Hepatocyte (in vitro differentiated cells): ENCODE measurements around the gene GUF1. TPM values are rescaled to one million over a fixed set of nuclear protein-coding genes. Genes with fewer than 3 reads are reported as not detected.

Experiments used
- DNase-seq: peaks from one replicate; pipeline ENCODE4 v3.0.0-alpha.2; 2016; ENCODE audit warnings: low spot score
- H2AFZ ChIP-seq: fragments of 200-600 bp; sonication (generic); 2 replicates; pipeline ENCODE4 v1.6.0; 2016; ENCODE audit warnings: antibody characterized with exemption, mild to moderate bottlenecking
- H3K27ac ChIP-seq: fragments of 200-600 bp; sonication (generic); 2 replicates; pipeline ENCODE4 v1.5.1; 2016; ENCODE audit warnings: mild to moderate bottlenecking
- H3K27me3 ChIP-seq: fragments of 200-600 bp; sonication (generic); 2 replicates; pipeline ENCODE4 v1.6.1; 2016
- H3K36me3 ChIP-seq: fragments of 200-600 bp; sonication (generic); replicated peaks from 2 replicates; pipeline ENCODE4 v1.5.1; 2016; ENCODE audit warnings: low read depth; ENCODE audit not compliant: insufficient read depth
- H3K4me1 ChIP-seq: fragments of 200-600 bp; sonication (generic); 2 replicates; pipeline ENCODE4 v1.5.1; 2016; ENCODE audit warnings: mild to moderate bottlenecking, moderate library complexity; ENCODE audit not compliant: insufficient read depth
- H3K4me2 ChIP-seq: fragments of 200-600 bp; sonication (generic); 2 replicates; pipeline ENCODE4 v1.6.0; 2016
- H3K4me3 ChIP-seq: fragments of 200-600 bp; sonication (generic); 2 replicates; pipeline ENCODE4 v1.5.1; 2016; ENCODE audit warnings: mild to moderate bottlenecking
- H3K79me2 ChIP-seq: fragments of 200-600 bp; sonication (generic); 2 replicates; pipeline ENCODE4 v1.6.0; 2017; ENCODE audit warnings: mild to moderate bottlenecking
- H3K9me2 ChIP-seq: fragments of 200-600 bp; sonication (generic); replicated peaks from 2 replicates; pipeline ENCODE4 v1.6.0; 2017; ENCODE audit warnings: mild to moderate bottlenecking; ENCODE audit not compliant: insufficient read depth
- H3K9me3 ChIP-seq: fragments of 200-600 bp; sonication (generic); 2 replicates; pipeline ENCODE4 v1.5.1; 2016; ENCODE audit warnings: low read depth, mild to moderate bottlenecking
- H4K20me1 ChIP-seq: fragments of 200-600 bp; sonication (generic); 2 replicates; pipeline ENCODE4 v1.6.0; 2016; ENCODE audit warnings: mild to moderate bottlenecking; ENCODE audit not compliant: insufficient read depth, poor library complexity, severe bottlenecking
- EZH2phosphoT487 ChIP-seq: fragments of 200-600 bp; sonication (generic); IDR thresholded peaks from one replicate; pipeline ENCODE4 v1.6.1; 2018; ENCODE audit warnings: antibody characterized with exemption, mild to moderate bottlenecking, low read depth, moderate library complexity; ENCODE audit not compliant: unreplicated experiment, severe bottlenecking
- WGBS: methylation state at CpG from one replicate; pipeline ENCODE4 v1.1.6; 2016; ENCODE audit warnings: low lambda C conversion rate; ENCODE audit errors: missing lambda C conversion rate; 5-methylcytosine and 5-hydroxymethylcytosine counted together
- polyA plus RNA-seq: library from polyadenylated mRNA; unstranded; fragments of >200 nt; fragmentation: Nextera tagmentation; extraction: Ambion mirVana; gene quantifications from 2 replicates; pipeline ENCODE4 v1.2.1, GENCODE V29; 2016
- total RNA-seq: library from RNA; depleted of rRNA; stranded (reverse); fragments of >200 nt; gene quantifications from 2 replicates; pipeline ENCODE4 v1.2.3, GENCODE V29; 2014
- TF ChIP-seq, protein P1 (sequence below): fragments of 200-600 bp; sonication (generic); IDR thresholded peaks from 2 replicates; pipeline ENCODE4 v1.5.1; 2016; ENCODE audit warnings: antibody characterized with exemption, mild to moderate bottlenecking; ENCODE audit not compliant: poor library complexity

GUF1 gene
- total and polyA plus RNA-seq, 2 experiments from 2014 or later, result 10.9 to 17.5 TPM

DNA sequence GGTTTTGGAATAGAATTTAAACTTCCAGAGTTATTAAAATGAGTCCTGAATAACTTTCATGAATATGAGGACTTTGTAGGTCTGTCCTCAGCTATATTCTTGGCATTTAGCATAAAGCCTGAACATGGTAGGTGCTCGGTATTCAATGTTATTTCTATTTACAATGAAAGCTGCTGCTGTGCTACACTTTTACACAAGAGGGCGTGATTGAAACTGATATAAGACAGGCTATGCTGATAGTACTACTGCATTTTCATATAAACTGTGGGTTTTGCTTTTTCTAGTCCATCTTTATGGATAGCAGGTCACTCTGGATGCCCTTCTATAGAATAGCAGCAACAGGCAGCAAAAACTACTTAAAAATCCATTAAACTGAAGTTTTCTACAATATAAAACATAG is 60.4 kb downstream of the GUF1 start:
- WGBS, result 47% methylated on average over 2 of the region's 2 CpGs
- H3K9me2 ChIP-seq, result no peaks in the 10 kb centered on the region
- peak; percentile 5 for DNase-seq

DNA sequence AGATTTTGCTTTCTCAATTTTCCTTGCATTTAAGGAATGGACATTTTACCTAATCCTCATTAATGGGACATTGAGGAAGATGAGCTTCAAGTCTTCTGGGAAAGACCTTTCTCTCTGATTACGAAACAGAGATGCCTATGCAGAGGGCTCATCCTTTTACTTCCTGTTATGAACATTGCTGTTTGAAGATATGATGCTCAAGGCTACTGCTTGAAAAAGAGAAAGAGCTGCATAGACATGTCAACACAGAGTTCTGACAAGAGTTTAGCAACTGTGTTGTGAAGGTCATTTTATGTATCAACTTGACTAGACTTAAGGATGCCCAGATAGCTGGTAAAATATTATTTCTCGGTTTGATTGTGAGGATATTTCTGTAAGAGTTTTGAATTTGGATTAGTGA is 62.0 kb downstream of the GUF1 start:
- Histone ChIP-seq H3K9me2 (no peaks in the 10 kb centered on the region), H3K79me2 (no peaks in the 10 kb centered on the region), H3K9me3 (no peaks in the 10 kb centered on the region), H4K20me1 (no peaks in the 10 kb centered on the region), H3K27me3 (no peaks in the 10 kb centered on the region), H2AFZ (no peak overlapping the region), H3K36me3 (no peaks in the 10 kb centered on the region), H3K27ac (no peak overlapping the region), H3K4me2 (no peak overlapping the region), H3K4me3 (no peak overlapping the region), H3K4me1 (no peaks in the 10 kb centered on the region)
- TF ChIP-seq EZH2phosphoT487, result no peak
- WGBS, result 75% methylated on average over 2 of the region's 2 CpGs
- no peak for DNase-seq

More for the DNA sequence above, 60.4 kb downstream of the GUF1 start:
- H3K9me3 ChIP-seq, result no peaks in the 10 kb centered on the region
- no peak overlapping the region for H3K4me2 ChIP-seq
- no peak overlapping the region for H2AFZ ChIP-seq
- H3K36me3 ChIP-seq, result no peaks in the 10 kb centered on the region
- TF ChIP-seq, protein P1, sequence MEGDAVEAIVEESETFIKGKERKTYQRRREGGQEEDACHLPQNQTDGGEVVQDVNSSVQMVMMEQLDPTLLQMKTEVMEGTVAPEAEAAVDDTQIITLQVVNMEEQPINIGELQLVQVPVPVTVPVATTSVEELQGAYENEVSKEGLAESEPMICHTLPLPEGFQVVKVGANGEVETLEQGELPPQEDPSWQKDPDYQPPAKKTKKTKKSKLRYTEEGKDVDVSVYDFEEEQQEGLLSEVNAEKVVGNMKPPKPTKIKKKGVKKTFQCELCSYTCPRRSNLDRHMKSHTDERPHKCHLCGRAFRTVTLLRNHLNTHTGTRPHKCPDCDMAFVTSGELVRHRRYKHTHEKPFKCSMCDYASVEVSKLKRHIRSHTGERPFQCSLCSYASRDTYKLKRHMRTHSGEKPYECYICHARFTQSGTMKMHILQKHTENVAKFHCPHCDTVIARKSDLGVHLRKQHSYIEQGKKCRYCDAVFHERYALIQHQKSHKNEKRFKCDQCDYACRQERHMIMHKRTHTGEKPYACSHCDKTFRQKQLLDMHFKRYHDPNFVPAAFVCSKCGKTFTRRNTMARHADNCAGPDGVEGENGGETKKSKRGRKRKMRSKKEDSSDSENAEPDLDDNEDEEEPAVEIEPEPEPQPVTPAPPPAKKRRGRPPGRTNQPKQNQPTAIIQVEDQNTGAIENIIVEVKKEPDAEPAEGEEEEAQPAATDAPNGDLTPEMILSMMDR, result peak; percentile 29
- TF ChIP-seq EZH2phosphoT487, result no peak
- no peaks in the 10 kb centered on the region for H4K20me1 ChIP-seq
- H3K27me3 ChIP-seq, result no peaks in the 10 kb centered on the region
- no peaks in the 10 kb centered on the region for H3K4me1 ChIP-seq
- H3K4me3 ChIP-seq, result no peak overlapping the region
- H3K27ac ChIP-seq, result no peak overlapping the region
- H3K79me2 ChIP-seq, result no peaks in the 10 kb centered on the region

Other genes starting within 250 kb of the GUF1 start
- 0.48 and 1.5 TPM in 2 replicates for gene KCTD8, start 229.6 kb upstream of the GUF1 start, total RNA-seq
- gene KCTD8, start 229.6 kb upstream of the GUF1 start, polyA plus RNA-seq, result 0.35 and 0.97 TPM in 2 replicates
- 0.30 TPM in 1 of 2 replicates, not detected in the other for gene YIPF7, start 26.8 kb upstream of the GUF1 start, total RNA-seq
- not detected in 2 replicates for gene YIPF7, start 26.8 kb upstream of the GUF1 start, polyA plus RNA-seq
- gene GNPDA2, start 48.1 kb downstream of the GUF1 start, total RNA-seq, result 20.3 and 22.4 TPM in 2 replicates
- 8.8 and 10.5 TPM in 2 replicates for gene GNPDA2, start 48.1 kb downstream of the GUF1 start, polyA plus RNA-seq